Osteocyte (in vitro differentiated cells): Measurements from ENCODE around the gene ERCC6L2. TPM values are rescaled to one million over a fixed set of nuclear protein-coding genes. Genes with fewer than 3 reads are reported as not detected.

Source experiments
- DNase-seq: peaks from one replicate; pipeline ENCODE4 v3.0.0; 2021; ENCODE audit warnings: mixed read lengths; ENCODE audit not compliant: unreplicated experiment; ENCODE audit errors: extremely low spot score
- H3K27ac Mint-ChIP-seq: one replicate; pipeline ENCODE4 v1.8.0; 2021; ENCODE audit warnings: mild to moderate bottlenecking, mixed read lengths; ENCODE audit not compliant: unreplicated experiment
- H3K27me3 Mint-ChIP-seq: one replicate; pipeline ENCODE4 v1.8.0; 2021; ENCODE audit warnings: mixed read lengths; ENCODE audit not compliant: unreplicated experiment
- H3K36me3 Mint-ChIP-seq: one replicate; pipeline ENCODE4 v1.8.0; 2021; ENCODE audit warnings: mixed read lengths; ENCODE audit not compliant: unreplicated experiment
- H3K4me1 Mint-ChIP-seq: one replicate; pipeline ENCODE4 v1.8.0; 2021; ENCODE audit warnings: mixed read lengths; ENCODE audit not compliant: unreplicated experiment
- H3K4me3 Mint-ChIP-seq: one replicate; pipeline ENCODE4 v1.8.0; 2021; ENCODE audit warnings: mild to moderate bottlenecking, moderate library complexity, mixed read lengths; ENCODE audit not compliant: unreplicated experiment
- H3K9me3 Mint-ChIP-seq: one replicate; pipeline ENCODE4 v1.8.0; 2021; ENCODE audit warnings: mixed read lengths; ENCODE audit not compliant: unreplicated experiment
- CTCF ChIP-seq: fragments of 200-600 bp; sonication (generic); IDR thresholded peaks from 2 replicates; pipeline ENCODE4 v1.5.0; 2021; ENCODE audit warnings: antibody characterized with exemption, mild to moderate bottlenecking, moderate library complexity
- total RNA-seq: library from RNA; stranded (reverse); gene quantifications from 2 replicates; pipeline ENCODE4 v1.2.1, GENCODE V29; 2021

The ERCC6L2 gene
- total RNA-seq, 1 donor from 2014 or later, result 50.5 TPM

- Mint-ChIP-seq H3K4me1 (no peaks in the 10 kb centered on the region), H3K9me3 (no peaks in the 10 kb centered on the region), H3K27ac (no peak overlapping the region), H3K36me3 (peaks cover 21% of the 10 kb centered on the region), H3K27me3 (no peaks in the 10 kb centered on the region), H3K4me3 (no peak overlapping the region)
- no peak for TF ChIP-seq CTCF
- DNase-seq, result no peak
These were observed 115.8 kb downstream of the ERCC6L2 start for GRCh38 chr9:95991326-95991725.

- no peaks in the 10 kb centered on the region for H3K27me3 Mint-ChIP-seq
- H3K36me3 Mint-ChIP-seq, result peaks cover 20% of the 10 kb centered on the region
- H3K4me3 Mint-ChIP-seq, result no peak overlapping the region
- DNase-seq, result no peak
- H3K4me1 Mint-ChIP-seq, result no peaks in the 10 kb centered on the region
- no peak overlapping the region for H3K27ac Mint-ChIP-seq
- no peak for TF ChIP-seq CTCF
- no peaks in the 10 kb centered on the region for H3K9me3 Mint-ChIP-seq
These were observed 117.0 kb downstream of the ERCC6L2 start for GRCh38 chr9:95992536-95992935.

- Mint-ChIP-seq H3K36me3 (peaks cover 20% of the 10 kb centered on the region), H3K27me3 (no peaks in the 10 kb centered on the region), H3K9me3 (no peaks in the 10 kb centered on the region), H3K27ac (no peak overlapping the region), H3K4me3 (no peak overlapping the region), H3K4me1 (no peaks in the 10 kb centered on the region)
- DNase-seq, result no peak
- TF ChIP-seq CTCF, result no peak
These were observed 117.8 kb downstream of the ERCC6L2 start for GRCh38 chr9:95993337-95993736.

DNA sequence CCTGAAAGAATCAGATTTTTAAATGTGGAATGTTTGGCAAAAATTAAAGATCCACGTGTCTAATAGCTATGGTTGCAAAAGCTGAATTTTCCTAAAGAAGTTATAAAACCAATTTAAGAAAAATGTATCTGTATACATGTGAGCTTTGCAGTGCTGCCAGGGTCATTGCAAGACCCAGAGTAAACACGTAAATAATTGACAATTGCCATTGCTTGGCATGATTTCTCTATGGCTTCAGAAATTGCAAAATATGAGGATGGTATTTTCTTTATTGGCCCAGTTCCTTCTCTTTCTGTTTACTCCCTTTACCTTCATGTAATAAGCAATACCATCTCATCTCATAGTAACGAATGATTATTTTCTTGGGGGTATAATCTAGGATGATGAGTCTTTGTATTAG, 123.9 kb downstream of the ERCC6L2 start:
- Mint-ChIP-seq H3K27ac (no peak overlapping the region), H3K4me1 (no peaks in the 10 kb centered on the region), H3K27me3 (no peaks in the 10 kb centered on the region), H3K4me3 (no peak overlapping the region), H3K36me3 (peaks cover 29% of the 10 kb centered on the region), H3K9me3 (no peaks in the 10 kb centered on the region)
- TF ChIP-seq CTCF, result no peak
- DNase-seq, result no peak

- H3K27ac Mint-ChIP-seq, result no peak overlapping the region
- no peak for TF ChIP-seq CTCF
- peaks cover 25% of the 10 kb centered on the region for H3K36me3 Mint-ChIP-seq
- no peak for DNase-seq
- no peak overlapping the region for H3K4me3 Mint-ChIP-seq
- H3K9me3 Mint-ChIP-seq, result no peaks in the 10 kb centered on the region
- H3K27me3 Mint-ChIP-seq, result no peaks in the 10 kb centered on the region
- H3K4me1 Mint-ChIP-seq, result peaks cover 3% of the 10 kb centered on the region
These were observed 128.9 kb downstream of the ERCC6L2 start for GRCh38 chr9:96004379-96004778.
